GM15510 (cell line): ENCODE data around the gene SMCO1.

Source experiments
- POLR2A ChIP-seq: IDR thresholded peaks from 3 replicates; pipeline ENCODE4 v1.6.1; 2011; ENCODE audit warnings: borderline replicate concordance; ENCODE audit not compliant: insufficient read length; ENCODE audit errors: extremely low read depth

Gene SMCO1

DNA sequence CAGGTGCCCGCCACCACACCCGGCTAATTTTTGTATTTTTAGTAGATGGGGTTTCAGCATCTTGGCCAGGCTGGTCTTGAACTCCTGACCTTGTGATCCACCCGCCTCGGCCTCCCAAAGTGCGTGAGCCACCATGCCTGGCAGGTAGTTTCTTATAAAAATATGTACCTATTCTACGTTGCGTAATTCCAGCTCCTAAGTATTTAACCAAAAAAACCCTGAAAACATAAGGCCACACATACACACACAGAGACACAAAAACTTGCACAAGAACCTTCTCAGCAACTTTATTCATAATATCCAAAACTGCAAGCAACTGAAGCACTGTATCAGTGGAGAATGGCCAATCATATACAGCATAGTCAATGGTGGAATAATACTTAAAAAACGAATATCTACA lies 16.8 kb downstream of the SMCO1 start:
- no peak for TF ChIP-seq POLR2A

DNA sequence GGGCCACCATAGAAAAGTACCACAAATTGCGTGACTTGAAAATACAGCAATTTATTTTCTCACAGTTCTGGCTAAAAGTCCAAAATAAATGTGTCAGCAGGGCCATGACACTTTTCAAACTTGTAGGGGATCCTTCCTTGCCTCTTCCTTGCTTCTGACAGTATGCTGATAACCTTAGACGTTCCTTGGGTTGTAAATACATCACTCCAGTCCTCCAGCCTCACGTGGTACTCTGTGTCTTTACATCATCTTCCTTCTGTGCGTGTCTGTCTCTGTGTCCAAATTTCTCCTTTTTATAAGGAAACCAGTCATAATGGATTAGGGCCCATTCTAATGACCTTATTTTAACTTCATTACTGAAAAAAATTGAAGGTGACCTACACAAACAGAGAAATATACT lies 19.0 kb downstream of the SMCO1 start:
- no peak for TF ChIP-seq POLR2A

DNA sequence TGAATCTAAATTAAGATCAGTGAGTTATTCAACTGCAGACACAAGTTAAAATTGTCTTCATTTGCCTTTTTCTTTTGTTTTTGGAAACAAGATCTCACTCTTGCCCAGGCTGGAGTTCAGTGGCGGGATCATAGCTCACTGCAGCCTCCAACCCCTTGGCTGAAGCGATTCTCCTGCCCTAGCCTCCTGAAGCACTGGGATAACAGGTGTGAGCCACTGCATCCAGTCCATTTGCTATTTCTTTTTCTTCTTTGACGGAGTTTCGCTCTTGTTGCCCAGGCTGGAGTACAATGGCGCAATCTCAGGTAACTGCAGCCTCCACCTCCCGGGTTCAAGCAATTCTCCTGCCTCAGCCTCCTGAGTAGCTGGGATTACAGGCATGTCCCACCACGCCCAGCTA lies 21.9 kb downstream of the SMCO1 start:
- no peak for TF ChIP-seq POLR2A

DNA sequence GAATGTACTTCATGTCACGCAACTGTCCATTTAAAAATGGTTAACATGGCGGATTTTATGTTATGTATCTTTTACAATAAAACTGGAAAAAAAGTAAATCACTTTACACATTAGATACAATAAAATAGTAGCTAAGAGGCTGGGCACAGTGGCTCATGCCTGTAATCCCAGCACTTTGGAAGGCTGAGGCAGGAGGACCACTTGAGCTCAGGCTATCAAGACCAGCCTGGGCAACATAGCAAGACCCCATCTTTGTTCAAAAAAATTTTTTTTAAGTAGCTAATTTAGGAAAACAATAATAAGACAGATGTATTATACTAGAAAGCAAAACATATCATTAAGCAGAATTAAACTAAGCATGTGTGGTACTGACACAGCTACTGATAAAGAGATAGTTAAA lies 23.1 kb downstream of the SMCO1 start:
- no peak for TF ChIP-seq POLR2A

DNA sequence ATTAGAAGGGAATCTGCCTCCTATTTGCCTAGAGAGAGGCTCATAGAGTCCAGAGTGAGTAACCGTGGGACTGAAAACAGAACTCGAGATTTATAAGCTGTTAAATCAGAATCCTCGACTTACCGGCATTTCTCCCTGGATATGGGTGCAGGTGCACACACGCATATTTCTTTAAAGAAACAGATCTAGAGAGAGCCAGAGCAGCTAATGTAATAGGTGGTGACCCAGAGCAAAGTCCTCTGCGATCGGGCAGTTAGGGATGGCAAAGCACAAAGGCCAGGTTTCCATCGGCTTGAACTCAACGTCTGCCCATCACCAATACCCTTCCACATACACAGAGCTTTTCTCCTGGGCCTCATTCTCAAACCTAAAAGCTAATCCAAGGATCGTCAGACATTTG lies 25.4 kb downstream of the SMCO1 start:
- no peak for TF ChIP-seq POLR2A

DNA sequence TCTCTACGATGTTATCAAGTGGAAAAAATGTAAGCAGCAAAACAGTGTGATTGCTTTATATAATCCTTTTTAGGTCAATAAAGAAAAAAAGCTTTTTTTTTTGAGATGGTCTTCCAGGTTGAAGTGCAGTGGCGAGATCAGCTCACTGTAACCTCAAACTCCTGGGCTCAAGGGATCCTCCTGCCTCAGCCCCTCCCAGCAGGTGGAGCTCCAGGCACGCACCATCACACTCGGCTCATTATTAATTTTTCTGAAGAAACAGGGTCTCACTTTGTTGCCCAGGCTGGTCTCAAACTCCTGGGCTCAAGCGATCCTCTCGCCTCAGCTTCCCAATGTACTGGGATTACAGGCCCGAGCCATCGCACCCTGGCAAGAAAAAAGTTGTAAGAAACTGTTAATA lies 28.9 kb downstream of the SMCO1 start:
- no peak for TF ChIP-seq POLR2A

DNA sequence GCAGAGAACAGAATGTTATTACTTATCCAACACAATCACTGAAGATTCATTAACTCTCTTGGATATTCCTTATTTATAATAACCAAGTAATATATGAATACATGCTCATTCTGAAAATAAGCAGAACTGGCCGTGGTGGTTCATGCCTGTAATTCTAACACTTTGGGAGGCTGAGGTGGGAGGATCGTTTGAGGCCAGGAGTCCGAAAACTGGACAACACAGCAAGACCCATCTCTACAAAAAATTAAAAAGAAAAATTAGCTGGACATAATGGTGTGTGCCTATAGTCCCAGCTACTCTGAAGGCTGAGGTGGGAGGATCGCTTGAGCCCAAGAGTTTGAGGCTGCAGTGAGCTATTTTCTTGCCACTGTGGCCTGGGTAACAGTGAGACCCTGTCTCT lies 37.5 kb downstream of the SMCO1 start:
- TF ChIP-seq POLR2A, result no peak

DNA sequence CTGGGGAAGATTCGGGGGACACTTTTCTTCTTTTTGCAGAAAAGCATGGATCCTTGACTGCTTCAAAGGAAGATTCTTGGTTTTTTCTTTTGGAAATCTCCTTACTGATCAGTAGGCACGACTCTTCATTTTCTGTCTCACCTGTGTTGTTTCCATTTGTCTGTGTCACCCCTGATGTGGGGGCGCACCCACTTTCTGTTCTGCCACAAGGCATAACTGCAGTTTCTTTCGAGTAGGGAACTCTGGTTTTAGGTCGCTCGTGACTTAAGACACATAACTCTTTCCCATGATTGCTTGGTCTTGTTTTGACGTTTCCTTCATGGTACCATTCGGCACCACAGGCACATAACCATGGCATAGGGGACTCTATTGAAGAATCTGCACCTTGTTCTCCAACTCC lies 42.9 kb downstream of the SMCO1 start:
- TF ChIP-seq POLR2A, result no peak

DNA sequence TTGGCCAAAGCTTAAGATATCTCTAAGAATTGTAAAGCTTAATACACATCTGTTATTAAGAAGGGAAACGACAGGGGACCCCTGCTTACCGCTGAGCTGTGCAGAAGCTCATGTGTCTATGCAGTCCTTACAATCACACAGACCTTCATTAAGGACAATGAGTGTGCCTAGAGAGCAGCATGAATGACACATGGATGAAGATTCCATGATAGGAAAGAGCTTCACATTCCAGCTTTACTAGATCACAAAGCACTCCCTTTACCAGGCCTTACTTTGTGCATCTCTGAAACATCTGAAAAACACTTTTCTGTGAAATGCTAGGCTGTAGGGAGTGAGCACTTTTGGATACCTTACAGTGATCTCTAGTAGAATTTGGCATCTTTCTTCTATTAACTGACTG lies 43.6 kb downstream of the SMCO1 start:
- no peak for TF ChIP-seq POLR2A

DNA sequence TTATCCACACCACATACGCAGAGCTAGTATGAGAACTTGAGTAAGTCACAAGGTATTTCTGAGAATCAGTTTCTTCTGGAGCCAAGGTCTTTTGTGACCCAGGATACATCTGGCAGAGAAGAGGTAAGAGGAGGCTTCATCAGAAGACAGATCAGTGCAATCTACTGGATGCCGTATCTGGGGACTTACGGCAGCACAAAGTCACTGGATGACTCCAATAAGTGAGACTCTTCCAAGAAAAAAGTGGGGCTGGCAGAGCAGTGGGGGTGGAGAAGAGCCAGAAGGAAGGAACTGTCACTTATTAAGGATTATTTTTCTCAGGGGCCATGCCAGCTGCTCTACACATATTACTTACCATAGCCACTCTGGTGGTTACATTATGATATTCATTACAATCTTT lies 51.3 kb downstream of the SMCO1 start:
- no peak for TF ChIP-seq POLR2A

DNA sequence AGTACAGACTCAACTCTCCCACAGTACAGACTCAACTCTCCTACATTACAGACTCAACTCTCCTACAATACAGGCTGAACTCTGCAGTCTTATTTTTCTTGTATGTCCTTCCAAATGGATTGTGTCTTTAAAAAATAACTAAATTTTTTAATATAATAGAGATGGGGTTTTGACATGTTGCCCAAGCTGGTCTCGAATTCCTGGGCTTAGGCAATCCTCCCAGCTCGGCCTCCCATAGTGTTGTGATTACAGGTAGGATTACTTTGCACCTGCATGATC lies 51.7 kb downstream of the SMCO1 start:
- TF ChIP-seq POLR2A, result no peak

DNA sequence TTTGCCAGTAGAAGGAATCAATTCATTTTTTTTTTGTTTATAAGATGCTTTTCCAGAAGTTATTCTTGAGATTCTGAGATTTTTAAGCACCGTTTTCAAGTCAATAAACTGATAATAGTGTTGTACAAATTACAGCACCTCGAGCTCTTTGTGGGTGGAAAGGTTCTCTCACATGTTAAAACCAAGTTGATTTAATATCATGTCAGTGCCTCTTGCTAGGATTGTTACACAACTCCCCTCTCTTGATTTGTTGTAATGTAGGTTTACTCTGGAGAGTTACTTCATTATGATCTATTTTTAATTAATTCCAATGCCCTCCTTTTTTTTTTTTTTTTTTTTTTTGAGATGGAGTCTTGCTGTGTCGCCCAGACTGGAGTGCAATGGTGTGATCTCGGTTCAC lies 57.1 kb downstream of the SMCO1 start:
- TF ChIP-seq POLR2A, result no peak
